Esophagus squamous epithelium (tissue), 5 donors: Measurements from ENCODE around the gene MSANTD1. TPM values are rescaled to one million over a fixed set of nuclear protein-coding genes. Genes with fewer than 3 reads are reported as not detected.

Experiments used
- DNase-seq: peaks from one replicate; lab custom pipeline; 2025; lab: John Stamatoyannopoulos, UW
- H3K27ac ChIP-seq, 4 donors: fragments of 200-600 bp; sonication (generic); one replicate each; pipeline ENCODE4 v1.5.1; 2016 to 2019; ENCODE audit warnings: mild to moderate bottlenecking in 1 of 4
- H3K27me3 ChIP-seq, 4 donors: fragments of 200-600 bp; sonication (generic); 1 replicate in 3 of 4; 2 replicates in 1 of 4; pipeline versions ENCODE4 v1.5.1 to v1.6.0; 2017 to 2021; ENCODE audit warnings: antibody characterized with exemption in 1 of 4
- H3K36me3 ChIP-seq, 3 donors: fragments of 200-600 bp; sonication (generic); one replicate each; pipeline ENCODE4 v1.5.1; 2016 to 2019
- H3K4me1 ChIP-seq, 3 donors: fragments of 200-600 bp; sonication (generic); one replicate each; pipeline ENCODE4 v1.5.1; 2017 to 2019
- H3K4me3 ChIP-seq, 4 donors: fragments of 200-600 bp; sonication (generic); 1 replicate in 3 of 4; 2 replicates in 1 of 4; pipeline ENCODE4 v1.5.1; 2016 to 2019; ENCODE audit warnings: mild to moderate bottlenecking in 2 of 4, moderate library complexity in 1 of 4
- H3K9me3 ChIP-seq, 3 donors: fragments of 200-600 bp; sonication (generic); one replicate each; pipeline ENCODE4 v1.5.1; 2016 to 2019
- CTCF ChIP-seq, 6 experiments: fragments of 450-650 bp in 4 of 6; fragments of 200-600 bp in 2 of 6; sonication (generic) in 2 of 6; IDR thresholded peaks; one replicate each; pipeline ENCODE4 v1.5.1; 2016 to 2019; ENCODE audit warnings: antibody characterized with exemption in 6 of 6, mild to moderate bottlenecking in 4 of 6, moderate library complexity in 4 of 6
- POLR2A ChIP-seq, 4 donors: fragments of 450-650 bp; IDR thresholded peaks; one replicate each; pipeline ENCODE4 v1.6.1; 2017; ENCODE audit warnings: antibody characterized with exemption in 4 of 4, mild to moderate bottlenecking in 4 of 4, moderate library complexity in 3 of 4
- WGBS, 2 donors: methylation state at CpG; one replicate each; pipeline ENCODE4 v1.1.5; 2018; 5-methylcytosine and 5-hydroxymethylcytosine counted together
- intact Hi-C: fragments of 100-400 bp; cut with DNase I; formaldehyde crosslinking; loops from one replicate; pipeline ENCODE4 v1.15.0; 2022
- total RNA-seq, 4 donors: library from RNA; depleted of rRNA; stranded (reverse); fragments of >200 nt; gene quantifications; one replicate each; pipeline ENCODE4 v1.1.0, GENCODE V29; 2016
- donor health status: DM: yes; HTN: yes; CAD: no.

MSANTD1 gene
- total RNA-seq, 4 donors from 2014 or later = 0.15 to 0.95 (median 0.18) TPM; not detected in 1

DNA sequence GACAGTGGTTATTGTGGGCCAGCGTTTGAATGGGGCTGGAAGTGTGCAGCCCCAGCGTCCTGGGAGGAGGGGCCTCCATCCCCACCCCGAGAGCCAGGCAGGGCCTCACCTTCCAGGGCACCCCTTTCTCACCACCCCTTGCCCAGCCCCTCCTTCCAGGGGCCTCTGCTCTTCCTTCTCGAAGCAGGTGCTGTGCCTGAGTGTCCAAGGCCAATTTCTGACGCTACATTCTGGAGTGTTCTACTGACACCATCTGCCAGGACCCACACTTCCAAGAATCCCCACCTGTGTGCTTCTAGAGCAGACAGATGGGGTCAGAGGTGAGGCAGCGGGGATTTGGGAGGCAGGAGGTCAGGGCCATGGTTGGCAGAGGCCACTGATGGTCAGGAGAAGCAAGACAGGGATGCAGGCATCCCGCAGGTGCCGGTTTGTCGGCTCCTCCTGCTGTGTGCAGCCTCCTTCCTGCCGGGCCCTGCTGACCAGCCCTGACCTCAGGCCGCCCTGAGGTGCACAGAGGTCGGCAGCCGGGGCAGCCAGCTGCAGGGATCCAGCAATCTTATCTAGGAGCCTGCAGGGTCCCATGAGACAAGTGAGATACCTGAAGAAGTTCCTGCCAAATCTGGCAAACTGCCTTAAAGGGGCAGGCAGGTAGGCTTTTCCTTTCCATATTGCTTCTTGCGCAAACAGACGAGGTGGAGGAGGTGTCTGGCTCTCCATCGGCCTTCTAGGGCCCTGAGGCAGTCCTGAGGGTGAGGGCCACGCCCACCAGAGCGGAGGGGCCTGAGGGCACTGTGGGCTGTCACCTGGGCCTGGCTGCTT is 18.8 kb downstream of the MSANTD1 start:
- DNase-seq = no peak
- intact Hi-C loops = no loop called here
- Histone ChIP-seq H3K4me3 (no peak overlapping the region), H3K4me1 (no peaks in the 10 kb centered on the region), H3K36me3 (no peaks in the 10 kb centered on the region), H3K27ac (no peak overlapping the region), H3K9me3 (no peaks in the 10 kb centered on the region), H3K27me3 (peaks cover 0 to 4% (median 0%) of the 10 kb centered on the region in 4 donors)
- WGBS, 2 donors = 70 to 87% methylated on average over 9 to 15 of the region's 18 CpGs
- no peak for TF ChIP-seq CTCF (IDR thresholded peaks at IDR 0.05)
- TF ChIP-seq POLR2A (IDR thresholded peaks at IDR 0.05) = no peak

- H3K9me3 ChIP-seq = no peaks in the 10 kb centered on the region
- intact Hi-C loops = no loop called here
- H3K36me3 ChIP-seq = no peaks in the 10 kb centered on the region
- no peaks in the 10 kb centered on the region for H3K4me1 ChIP-seq
- no peak for DNase-seq
- WGBS, 2 donors = 73 to 84% methylated on average over 8 to 10 of the region's 17 CpGs
- H3K27me3 ChIP-seq = peaks cover 0 to 4% (median 0%) of the 10 kb centered on the region in 4 donors
- H3K4me3 ChIP-seq = no peak overlapping the region
- no peak overlapping the region for H3K27ac ChIP-seq
- TF ChIP-seq POLR2A (IDR thresholded peaks at IDR 0.05) = no peak
Observed at GRCh38 chr4:3268395-3269104, 19.6 kb downstream of the MSANTD1 start.

GRCh38 chr4:3269105-3269927 is 20.4 kb downstream of the MSANTD1 start:
- no peak for TF ChIP-seq POLR2A (IDR thresholded peaks at IDR 0.05)
- no peak for TF ChIP-seq CTCF (IDR thresholded peaks at IDR 0.05)
- H3K4me1 ChIP-seq = no peaks in the 10 kb centered on the region
- no peak overlapping the region for H3K4me3 ChIP-seq
- 79 to 82% methylated on average over 16 of the region's 25 CpGs for WGBS, 2 donors
- no peak for DNase-seq
- H3K36me3 ChIP-seq = no peaks in the 10 kb centered on the region
- H3K27me3 ChIP-seq = peaks cover 0 to 4% (median 0%) of the 10 kb centered on the region in 4 donors
- no peak overlapping the region for H3K27ac ChIP-seq
- intact Hi-C loops = no loop called here
- H3K9me3 ChIP-seq = no peaks in the 10 kb centered on the region

- Histone ChIP-seq H3K4me3 (no peak overlapping the region), H3K9me3 (no peaks in the 10 kb centered on the region), H3K27me3 (peaks cover 0 to 4% (median 0%) of the 10 kb centered on the region in 4 donors), H3K4me1 (no peaks in the 10 kb centered on the region), H3K27ac (no peak overlapping the region), H3K36me3 (no peaks in the 10 kb centered on the region)
- no peak for TF ChIP-seq POLR2A (IDR thresholded peaks at IDR 0.05)
- TF ChIP-seq CTCF (IDR thresholded peaks at IDR 0.05) = no peak
- intact Hi-C loops = no loop called here
- no peak for DNase-seq
- WGBS, 2 donors = 60 to 81% methylated on average over 7 to 9 of the region's 17 CpGs
Observed at GRCh38 chr4:3269991-3270611, 21.1 kb downstream of the MSANTD1 start.

DNA sequence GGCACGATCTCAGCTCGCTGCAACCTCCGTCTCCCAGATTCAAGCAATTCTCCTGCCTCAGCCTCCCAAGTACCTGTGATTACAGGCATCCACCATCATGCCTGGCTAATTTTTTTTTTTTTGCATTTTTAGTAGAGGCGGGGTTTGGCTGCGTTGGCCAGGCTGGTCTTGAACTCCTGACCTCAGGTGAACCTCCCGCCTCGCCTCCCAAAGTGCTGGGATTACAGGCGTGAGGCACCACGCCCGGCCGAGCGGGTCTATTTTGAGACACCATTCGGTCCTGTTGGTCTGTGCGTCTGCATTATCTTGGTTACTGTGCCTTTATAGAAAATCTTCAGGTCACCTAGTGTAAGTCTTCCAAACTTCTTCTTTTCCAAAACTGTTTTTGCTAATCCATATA is 22.2 kb downstream of the MSANTD1 start:
- intact Hi-C loops = no loop called here
- no peaks in the 10 kb centered on the region for H3K9me3 ChIP-seq
- H3K27me3 ChIP-seq = peaks cover 0 to 4% (median 0%) of the 10 kb centered on the region in 4 donors
- H3K27ac ChIP-seq = no peak overlapping the region
- no peaks in the 10 kb centered on the region for H3K36me3 ChIP-seq
- H3K4me1 ChIP-seq = no peaks in the 10 kb centered on the region
- WGBS, 2 donors = 70 to 81% methylated on average over 12 to 13 of the region's 14 CpGs
- DNase-seq = no peak
- TF ChIP-seq POLR2A (IDR thresholded peaks at IDR 0.05) (no peak), CTCF (IDR thresholded peaks at IDR 0.05) (no peak)
- H3K4me3 ChIP-seq = no peak overlapping the region
